HepG2 (cell line): Measurements from ENCODE around the gene MLYCD. TPM values are rescaled to one million over a fixed set of nuclear protein-coding genes. Genes with fewer than 3 reads are reported as not detected.

Experiments used
- ARNT2 ChIP-seq: sonication (generic); formaldehyde crosslinking; IDR thresholded peaks from 2 replicates; pipeline ENCODE4 v1.8.0; 2022; ENCODE audit warnings: mild to moderate bottlenecking, low read depth, missing genetic modification reagents, moderate library complexity
- FOXJ3 ChIP-seq: sonication (generic); formaldehyde crosslinking; IDR thresholded peaks from 2 replicates; pipeline ENCODE4 v1.4.0; 2020; ENCODE audit warnings: missing genetic modification reagents, mild to moderate bottlenecking, borderline replicate concordance
- JUND ChIP-seq: sonication (generic); formaldehyde crosslinking; IDR thresholded peaks from 2 replicates; pipeline ENCODE4 v1.8.0; 2022; ENCODE audit warnings: mild to moderate bottlenecking, missing genetic modification reagents
- MEIS1 ChIP-seq: sonication (generic); formaldehyde crosslinking; IDR thresholded peaks from 2 replicates; pipeline ENCODE4 v1.9.0; 2021; ENCODE audit warnings: mild to moderate bottlenecking, missing genetic modification reagents, moderate library complexity, borderline replicate concordance
- NRL ChIP-seq: sonication (generic); formaldehyde crosslinking; IDR thresholded peaks from 2 replicates; pipeline ENCODE4 v1.5.0; 2020; ENCODE audit warnings: missing genetic modification reagents, mild to moderate bottlenecking, moderate library complexity, borderline replicate concordance
- PHF5A ChIP-seq: IDR thresholded peaks from one replicate; pipeline ENCODE4 v1.6.1; 2018; ENCODE audit warnings: low read depth, missing genetic modification reagents; ENCODE audit not compliant: unreplicated experiment
- PITX1 ChIP-seq: sonication (generic); formaldehyde crosslinking; IDR thresholded peaks from 2 replicates; pipeline ENCODE4 v1.5.1; 2020; ENCODE audit warnings: mild to moderate bottlenecking, missing genetic modification reagents
- POLR2G ChIP-seq: fragments of 200-400 bp; formaldehyde crosslinking; IDR thresholded peaks from 2 replicates; pipeline ENCODE4 v1.6.1; 2018; ENCODE audit warnings: mild to moderate bottlenecking, low read depth, low read length, moderate library complexity
- SMC3 ChIP-seq: IDR thresholded peaks from 2 replicates; pipeline ENCODE4 v1.6.1; 2011; ENCODE audit warnings: low read length, improper control_type of control experiment
- SP5 ChIP-seq: IDR thresholded peaks from 2 replicates; pipeline ENCODE4 v1.6.1; 2016; ENCODE audit warnings: low read depth, borderline replicate concordance
- SUZ12 ChIP-seq: fragments of 150-350 bp; IDR thresholded peaks from 2 replicates; pipeline ENCODE4 v1.6.1; 2014; ENCODE audit warnings: low read depth, low read length
- YY1 ChIP-seq: IDR thresholded peaks from 2 replicates; pipeline ENCODE4 v1.6.1; 2011; ENCODE audit warnings: low read length, low read depth, moderate library complexity, mild to moderate bottlenecking; ENCODE audit not compliant: insufficient read depth, insufficient replicate concordance
- ZNF274 ChIP-seq: sonication (generic); formaldehyde crosslinking; IDR thresholded peaks from 2 replicates; pipeline ENCODE4 v1.5.1; 2020; ENCODE audit warnings: mild to moderate bottlenecking, missing genetic modification reagents
- ZNF577 ChIP-seq: sonication (generic); formaldehyde crosslinking; IDR thresholded peaks from 2 replicates; pipeline ENCODE4 v1.4.0; 2020; ENCODE audit warnings: mild to moderate bottlenecking, low read depth, missing genetic modification reagents, borderline replicate concordance
- polyA plus RNA-seq, 8 experiments: library from polyadenylated mRNA; depleted of rRNA in 3 of 8; stranded (reverse) in 7 of 8; unstranded in 1 of 8; fragments of >200 nt; fragmentation: Illumina TruSeq in 4 of 8; extraction: Trizol in 4 of 8; gene quantifications; 2 replicates each; pipeline versions ENCODE4 v1.2.1 to v1.2.3, GENCODE V29; 2011 to 2016; ENCODE audit warnings: low read depth in 4 of 8, missing spikeins in 1 of 8, mixed read lengths in 1 of 8; ENCODE audit not compliant: insufficient read depth in 1 of 8
- total RNA-seq, 5 experiments: library from RNA; depleted of rRNA; stranded (reverse); fragments of >200 nt; fragmentation: Illumina TruSeq; extraction: Trizol; gene quantifications; 2 replicates each; pipeline ENCODE4 v1.2.3, GENCODE V29; 2016; ENCODE audit warnings: low read depth in 1 of 5
- TF ChIP-seq, protein P1 (sequence below): sonication (generic); formaldehyde crosslinking; IDR thresholded peaks from one replicate; pipeline ENCODE4 v1.5.1; 2020; ENCODE audit warnings: mild to moderate bottlenecking, missing genetic modification reagents; ENCODE audit errors: not compliant biosample characterization
- TF ChIP-seq, protein P2 (sequence below): sonication (generic); formaldehyde crosslinking; IDR thresholded peaks from 2 replicates; pipeline ENCODE4 v1.5.0; 2020; ENCODE audit warnings: missing genetic modification reagents
- TF ChIP-seq, protein P3 (sequence below): sonication (generic); formaldehyde crosslinking; IDR thresholded peaks from 2 replicates; pipeline ENCODE4 v1.8.0; 2022; ENCODE audit warnings: mild to moderate bottlenecking, missing genetic modification reagents
- TF ChIP-seq, protein P4 (sequence below): sonication (generic); formaldehyde crosslinking; IDR thresholded peaks from 2 replicates; pipeline ENCODE4 v1.4.0; 2020; ENCODE audit warnings: mild to moderate bottlenecking, missing genetic modification reagents

Gene MLYCD
- total and polyA plus RNA-seq, 2 of the 13 experiments (the other 11 are each of a cell fraction or from before 2014, with no cell fraction given): 1.8 to 4.0 TPM

DNA sequence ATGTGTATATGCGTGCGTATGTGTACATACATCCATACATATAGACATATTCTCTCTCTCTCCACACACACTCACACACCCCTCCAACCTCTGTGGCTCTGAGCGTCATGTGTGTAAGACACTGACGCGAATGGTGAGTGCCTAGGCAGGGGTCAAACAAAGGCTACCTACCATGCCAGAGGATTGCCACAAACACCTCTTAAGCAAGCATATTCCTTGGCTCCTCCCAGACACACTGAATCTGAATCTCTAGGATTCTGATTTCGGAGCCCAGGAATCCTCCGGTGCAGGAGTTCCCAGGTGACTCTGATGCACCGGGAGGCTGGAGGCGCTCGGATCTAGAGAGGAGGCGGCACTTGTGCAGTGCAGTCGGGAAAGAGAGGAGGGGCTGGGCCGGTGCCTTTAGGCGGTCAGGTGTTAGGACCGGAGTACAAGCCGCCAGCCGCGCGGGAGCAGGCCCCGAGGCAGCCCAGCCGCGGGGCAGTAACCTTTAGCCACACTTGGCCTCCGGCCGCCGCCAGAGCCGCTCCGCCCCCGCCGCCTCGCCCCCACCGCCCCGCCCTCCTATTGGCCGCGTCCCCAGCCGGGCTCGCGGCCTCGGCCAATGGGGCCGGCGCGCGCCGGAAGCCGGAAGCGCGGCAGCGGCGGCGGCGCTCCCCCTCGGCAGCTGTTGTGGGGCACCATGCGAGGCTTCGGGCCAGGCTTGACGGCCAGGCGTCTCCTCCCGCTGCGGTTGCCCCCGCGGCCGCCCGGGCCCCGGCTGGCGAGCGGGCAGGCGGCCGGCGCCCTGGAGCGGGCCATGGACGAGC lies at the start of gene MLYCD (continued):
- TF ChIP-seq, protein P1, sequence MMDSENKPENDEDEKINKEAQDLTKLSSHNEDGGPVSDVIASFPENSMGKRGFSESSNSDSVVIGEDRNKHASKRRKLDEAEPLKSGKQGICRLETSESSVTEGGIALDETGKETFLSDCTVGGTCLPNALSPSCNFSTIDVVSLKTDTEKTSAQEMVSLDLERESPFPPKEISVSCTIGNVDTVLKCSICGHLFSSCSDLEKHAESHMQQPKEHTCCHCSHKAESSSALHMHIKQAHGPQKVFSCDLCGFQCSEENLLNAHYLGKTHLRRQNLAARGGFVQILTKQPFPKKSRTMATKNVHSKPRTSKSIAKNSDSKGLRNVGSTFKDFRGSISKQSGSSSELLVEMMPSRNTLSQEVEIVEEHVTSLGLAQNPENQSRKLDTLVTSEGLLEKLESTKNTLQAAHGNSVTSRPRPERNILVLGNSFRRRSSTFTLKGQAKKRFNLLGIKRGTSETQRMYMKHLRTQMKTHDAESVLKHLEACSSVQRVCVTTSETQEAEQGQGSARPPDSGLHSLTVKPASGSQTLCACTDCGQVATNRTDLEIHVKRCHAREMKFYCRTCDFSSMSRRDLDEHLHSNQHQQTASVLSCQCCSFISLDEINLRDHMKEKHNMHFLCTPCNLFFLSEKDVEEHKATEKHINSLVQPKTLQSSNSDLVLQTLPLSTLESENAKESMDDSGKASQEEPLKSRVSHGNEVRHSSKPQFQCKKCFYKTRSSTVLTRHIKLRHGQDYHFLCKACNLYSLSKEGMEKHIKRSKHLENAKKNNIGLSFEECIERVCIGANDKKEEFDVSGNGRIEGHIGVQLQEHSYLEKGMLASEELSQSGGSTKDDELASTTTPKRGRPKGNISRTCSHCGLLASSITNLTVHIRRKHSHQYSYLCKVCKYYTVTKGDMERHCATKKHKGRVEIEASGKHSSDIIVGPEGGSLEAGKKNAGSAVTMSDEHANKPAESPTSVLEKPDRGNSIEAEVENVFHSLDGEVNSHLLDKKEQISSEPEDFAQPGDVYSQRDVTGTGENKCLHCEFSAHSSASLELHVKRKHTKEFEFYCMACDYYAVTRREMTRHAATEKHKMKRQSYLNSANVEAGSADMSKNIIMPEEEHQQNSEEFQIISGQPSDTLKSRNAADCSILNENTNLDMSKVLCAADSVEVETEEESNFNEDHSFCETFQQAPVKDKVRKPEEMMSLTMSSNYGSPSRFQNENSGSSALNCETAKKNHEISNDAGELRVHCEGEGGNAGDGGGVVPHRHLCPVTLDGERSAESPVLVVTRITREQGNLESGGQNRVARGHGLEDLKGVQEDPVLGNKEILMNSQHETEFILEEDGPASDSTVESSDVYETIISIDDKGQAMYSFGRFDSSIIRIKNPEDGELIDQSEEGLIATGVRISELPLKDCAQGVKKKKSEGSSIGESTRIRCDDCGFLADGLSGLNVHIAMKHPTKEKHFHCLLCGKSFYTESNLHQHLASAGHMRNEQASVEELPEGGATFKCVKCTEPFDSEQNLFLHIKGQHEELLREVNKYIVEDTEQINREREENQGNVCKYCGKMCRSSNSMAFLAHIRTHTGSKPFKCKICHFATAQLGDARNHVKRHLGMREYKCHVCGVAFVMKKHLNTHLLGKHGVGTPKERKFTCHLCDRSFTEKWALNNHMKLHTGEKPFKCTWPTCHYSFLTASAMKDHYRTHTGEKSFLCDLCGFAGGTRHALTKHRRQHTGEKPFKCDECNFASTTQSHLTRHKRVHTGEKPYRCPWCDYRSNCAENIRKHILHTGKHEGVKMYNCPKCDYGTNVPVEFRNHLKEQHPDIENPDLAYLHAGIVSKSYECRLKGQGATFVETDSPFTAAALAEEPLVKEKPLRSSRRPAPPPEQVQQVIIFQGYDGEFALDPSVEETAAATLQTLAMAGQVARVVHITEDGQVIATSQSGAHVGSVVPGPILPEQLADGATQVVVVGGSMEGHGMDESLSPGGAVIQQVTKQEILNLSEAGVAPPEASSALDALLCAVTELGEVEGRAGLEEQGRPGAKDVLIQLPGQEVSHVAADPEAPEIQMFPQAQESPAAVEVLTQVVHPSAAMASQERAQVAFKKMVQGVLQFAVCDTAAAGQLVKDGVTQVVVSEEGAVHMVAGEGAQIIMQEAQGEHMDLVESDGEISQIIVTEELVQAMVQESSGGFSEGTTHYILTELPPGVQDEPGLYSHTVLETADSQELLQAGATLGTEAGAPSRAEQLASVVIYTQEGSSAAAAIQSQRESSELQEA (CRISPR knock-in tag): no peak
- TF ChIP-seq PHF5A (CRISPR knock-in tag): no peak
- TF ChIP-seq POLR2G: peak; percentile 60
- no peak for TF ChIP-seq ZNF577 (CRISPR knock-in tag)
- TF ChIP-seq YY1: peak; percentile 21
- no peak; the same call in 1 of the 2 replicates for TF ChIP-seq ZNF274 (CRISPR knock-in tag)
- TF ChIP-seq, protein P2, sequence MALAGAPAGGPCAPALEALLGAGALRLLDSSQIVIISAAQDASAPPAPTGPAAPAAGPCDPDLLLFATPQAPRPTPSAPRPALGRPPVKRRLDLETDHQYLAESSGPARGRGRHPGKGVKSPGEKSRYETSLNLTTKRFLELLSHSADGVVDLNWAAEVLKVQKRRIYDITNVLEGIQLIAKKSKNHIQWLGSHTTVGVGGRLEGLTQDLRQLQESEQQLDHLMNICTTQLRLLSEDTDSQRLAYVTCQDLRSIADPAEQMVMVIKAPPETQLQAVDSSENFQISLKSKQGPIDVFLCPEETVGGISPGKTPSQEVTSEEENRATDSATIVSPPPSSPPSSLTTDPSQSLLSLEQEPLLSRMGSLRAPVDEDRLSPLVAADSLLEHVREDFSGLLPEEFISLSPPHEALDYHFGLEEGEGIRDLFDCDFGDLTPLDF (CRISPR knock-in tag): no peak
- TF ChIP-seq FOXJ3 (CRISPR knock-in tag): no peak
- TF ChIP-seq SUZ12: no peak
- TF ChIP-seq, protein P3, sequence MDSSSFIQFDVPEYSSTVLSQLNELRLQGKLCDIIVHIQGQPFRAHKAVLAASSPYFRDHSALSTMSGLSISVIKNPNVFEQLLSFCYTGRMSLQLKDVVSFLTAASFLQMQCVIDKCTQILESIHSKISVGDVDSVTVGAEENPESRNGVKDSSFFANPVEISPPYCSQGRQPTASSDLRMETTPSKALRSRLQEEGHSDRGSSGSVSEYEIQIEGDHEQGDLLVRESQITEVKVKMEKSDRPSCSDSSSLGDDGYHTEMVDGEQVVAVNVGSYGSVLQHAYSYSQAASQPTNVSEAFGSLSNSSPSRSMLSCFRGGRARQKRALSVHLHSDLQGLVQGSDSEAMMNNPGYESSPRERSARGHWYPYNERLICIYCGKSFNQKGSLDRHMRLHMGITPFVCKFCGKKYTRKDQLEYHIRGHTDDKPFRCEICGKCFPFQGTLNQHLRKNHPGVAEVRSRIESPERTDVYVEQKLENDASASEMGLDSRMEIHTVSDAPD: no peak
- TF ChIP-seq PITX1 (CRISPR knock-in tag): peak; percentile 24; the same call in 1 of the 2 replicates
- no peak for TF ChIP-seq ARNT2 (CRISPR knock-in tag)
- TF ChIP-seq NRL (CRISPR knock-in tag): no peak
- TF ChIP-seq JUND (CRISPR knock-in tag): no peak
- TF ChIP-seq, protein P4, sequence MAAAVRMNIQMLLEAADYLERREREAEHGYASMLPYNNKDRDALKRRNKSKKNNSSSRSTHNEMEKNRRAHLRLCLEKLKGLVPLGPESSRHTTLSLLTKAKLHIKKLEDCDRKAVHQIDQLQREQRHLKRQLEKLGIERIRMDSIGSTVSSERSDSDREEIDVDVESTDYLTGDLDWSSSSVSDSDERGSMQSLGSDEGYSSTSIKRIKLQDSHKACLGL: no peak
- TF ChIP-seq SMC3: no peak
- TF ChIP-seq SP5 (CRISPR knock-in tag): peak; percentile 57; the same call in 1 of the 2 replicates
- TF ChIP-seq MEIS1 (CRISPR knock-in tag): no peak
